OCI-LY3 (cell line): ENCODE measurements around the gene TSN.

Source experiments
- EZH2phosphoT487 ChIP-seq: fragments of 200-600 bp; shearing (Covaris generic); IDR thresholded peaks from 2 replicates; pipeline ENCODE4 v1.6.1; 2018; ENCODE audit warnings: antibody characterized with exemption, mixed run types, low read depth
- TF ChIP-seq, protein P1 (sequence below): fragments of 200-600, 300-600 bp; sonication (generic); IDR thresholded peaks from 2 replicates; pipeline ENCODE4 v1.5.1; 2014; ENCODE audit warnings: antibody characterized with exemption, low read length, low read depth

DNA sequence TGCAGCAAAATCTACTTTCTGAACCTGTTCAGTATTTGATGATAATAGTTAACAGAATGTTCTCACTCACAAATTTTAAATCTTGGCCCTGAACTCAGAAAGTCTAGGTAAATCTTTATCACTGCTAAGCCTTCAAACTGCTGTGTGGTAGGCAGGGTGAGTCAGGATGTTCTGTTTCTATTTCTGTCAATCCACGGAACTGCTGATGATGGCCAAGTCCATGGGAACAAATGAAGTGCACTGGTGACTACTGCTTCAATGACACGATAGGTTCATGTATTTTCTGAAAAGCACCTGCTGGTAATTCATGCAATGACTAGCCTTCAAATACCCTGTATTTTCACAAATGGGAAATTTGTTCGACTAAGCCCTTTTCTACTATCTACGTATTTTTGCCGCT, 33.0 kb upstream of the TSN start:
- TF ChIP-seq, protein P1, sequence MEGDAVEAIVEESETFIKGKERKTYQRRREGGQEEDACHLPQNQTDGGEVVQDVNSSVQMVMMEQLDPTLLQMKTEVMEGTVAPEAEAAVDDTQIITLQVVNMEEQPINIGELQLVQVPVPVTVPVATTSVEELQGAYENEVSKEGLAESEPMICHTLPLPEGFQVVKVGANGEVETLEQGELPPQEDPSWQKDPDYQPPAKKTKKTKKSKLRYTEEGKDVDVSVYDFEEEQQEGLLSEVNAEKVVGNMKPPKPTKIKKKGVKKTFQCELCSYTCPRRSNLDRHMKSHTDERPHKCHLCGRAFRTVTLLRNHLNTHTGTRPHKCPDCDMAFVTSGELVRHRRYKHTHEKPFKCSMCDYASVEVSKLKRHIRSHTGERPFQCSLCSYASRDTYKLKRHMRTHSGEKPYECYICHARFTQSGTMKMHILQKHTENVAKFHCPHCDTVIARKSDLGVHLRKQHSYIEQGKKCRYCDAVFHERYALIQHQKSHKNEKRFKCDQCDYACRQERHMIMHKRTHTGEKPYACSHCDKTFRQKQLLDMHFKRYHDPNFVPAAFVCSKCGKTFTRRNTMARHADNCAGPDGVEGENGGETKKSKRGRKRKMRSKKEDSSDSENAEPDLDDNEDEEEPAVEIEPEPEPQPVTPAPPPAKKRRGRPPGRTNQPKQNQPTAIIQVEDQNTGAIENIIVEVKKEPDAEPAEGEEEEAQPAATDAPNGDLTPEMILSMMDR, result no peak
- no peak for TF ChIP-seq EZH2phosphoT487
